ENCODE data around the gene SELPLG.

SELPLG gene

GRCh38 chr12:108643941-108644810 lies 10.5 kb upstream of the SELPLG start:
- no peak overlapping the region for H3K4me3 ChIP-seq
- H3K9ac ChIP-seq (ENCODE audit: insufficient read length): no peak overlapping the region
- peaks cover 20% of the 10 kb centered on the region for H3K36me3 ChIP-seq (ENCODE audit: insufficient read depth, low read length)
- DNase-seq (ENCODE audit: low read depth, low spot score): no peak
- TF ChIP-seq FOXP2 (optimal IDR thresholded peaks at IDR 0.05; ENCODE audit: control extremely low read depth, extremely low read length, insufficient read depth) (no peak), POLR2AphosphoS5 (IDR thresholded peaks at IDR 0.05; ENCODE audit: borderline replicate concordance, low read depth, low read length) (no peak), EZH2 (IDR thresholded peaks at IDR 0.05) (no peak)
- peak overlapping the region; percentile 40; the same call in 1 of the 2 replicates for H3K27ac ChIP-seq
- H3K9me3 ChIP-seq (ENCODE audit: low read depth, low read length): no peaks in the 10 kb centered on the region

- Histone ChIP-seq H3K4me3 (0 out of 2 replicates have a peak overlapping the region, but pooled peaks have one; percentile 2), H3K27ac (peak overlapping the region; percentile 40; the same call in 1 of the 2 replicates), H3K9me3 (ENCODE audit: low read depth, low read length) (no peaks in the 10 kb centered on the region), H3K9ac (ENCODE audit: insufficient read length) (no peak overlapping the region), H3K36me3 (ENCODE audit: insufficient read depth, low read length) (peaks cover 10% of the 10 kb centered on the region)
- DNase-seq (ENCODE audit: low read depth, low spot score): no peak
- no peak for TF ChIP-seq FOXP2 (optimal IDR thresholded peaks at IDR 0.05; ENCODE audit: control extremely low read depth, extremely low read length, insufficient read depth)
- TF ChIP-seq POLR2AphosphoS5 (IDR thresholded peaks at IDR 0.05; ENCODE audit: borderline replicate concordance, low read depth, low read length): no peak
- no peak for TF ChIP-seq EZH2 (IDR thresholded peaks at IDR 0.05)
These were observed 9.4 kb upstream of the SELPLG start for GRCh38 chr12:108642899-108643654.

- Histone ChIP-seq H3K36me3 (ENCODE audit: insufficient read depth, low read length) (peaks cover 10% of the 10 kb centered on the region), H3K9me3 (ENCODE audit: low read depth, low read length) (no peaks in the 10 kb centered on the region), H3K27ac (no peak overlapping the region), H3K4me3 (no peak overlapping the region), H3K9ac (ENCODE audit: insufficient read length) (no peak overlapping the region)
- TF ChIP-seq FOXP2 (optimal IDR thresholded peaks at IDR 0.05; ENCODE audit: control extremely low read depth, extremely low read length, insufficient read depth) (no peak), POLR2AphosphoS5 (IDR thresholded peaks at IDR 0.05; ENCODE audit: borderline replicate concordance, low read depth, low read length) (no peak), EZH2 (IDR thresholded peaks at IDR 0.05) (no peak)
- no peak for DNase-seq (ENCODE audit: low read depth, low spot score)
These were observed 8.7 kb upstream of the SELPLG start for GRCh38 chr12:108642269-108642870.

GRCh38 chr12:108641446-108642268 lies 8.0 kb upstream of the SELPLG start:
- no peak overlapping the region for H3K4me3 ChIP-seq
- no peak overlapping the region for H3K9ac ChIP-seq (ENCODE audit: insufficient read length)
- H3K27ac ChIP-seq: no peak overlapping the region
- DNase-seq (ENCODE audit: low read depth, low spot score): no peak
- no peak for TF ChIP-seq POLR2AphosphoS5 (IDR thresholded peaks at IDR 0.05; ENCODE audit: borderline replicate concordance, low read depth, low read length)
- TF ChIP-seq EZH2 (IDR thresholded peaks at IDR 0.05): no peak
- no peak for TF ChIP-seq FOXP2 (optimal IDR thresholded peaks at IDR 0.05; ENCODE audit: control extremely low read depth, extremely low read length, insufficient read depth)
- H3K36me3 ChIP-seq (ENCODE audit: insufficient read depth, low read length): peaks cover 6% of the 10 kb centered on the region
- H3K9me3 ChIP-seq (ENCODE audit: low read depth, low read length): no peaks in the 10 kb centered on the region

GRCh38 chr12:108640802-108641445 lies 7.2 kb upstream of the SELPLG start:
- TF ChIP-seq FOXP2 (optimal IDR thresholded peaks at IDR 0.05; ENCODE audit: control extremely low read depth, extremely low read length, insufficient read depth) (no peak), EZH2 (IDR thresholded peaks at IDR 0.05) (no peak)
- Histone ChIP-seq H3K9me3 (ENCODE audit: low read depth, low read length) (no peaks in the 10 kb centered on the region), H3K9ac (ENCODE audit: insufficient read length) (no peak overlapping the region), H3K27ac (no peak overlapping the region), H3K4me3 (no peak overlapping the region), H3K36me3 (ENCODE audit: insufficient read depth, low read length) (no peaks in the 10 kb centered on the region; the same call in 1 of the 2 replicates)
- DNase-seq (ENCODE audit: low read depth, low spot score): no peak

GRCh38 chr12:108638997-108639822 lies 5.5 kb upstream of the SELPLG start:
- Histone ChIP-seq H3K4me3 (no peak overlapping the region), H3K27ac (no peak overlapping the region)
- no peak for DNase-seq (ENCODE audit: low read depth, low spot score)

More at GRCh38 chr12:108638997-108639822, 5.5 kb upstream of the SELPLG start:
- TF ChIP-seq FOXP2 (optimal IDR thresholded peaks at IDR 0.05; ENCODE audit: control extremely low read depth, extremely low read length, insufficient read depth): no peak
- TF ChIP-seq EZH2 (IDR thresholded peaks at IDR 0.05): no peak
- no peak for TF ChIP-seq POLR2AphosphoS5 (IDR thresholded peaks at IDR 0.05; ENCODE audit: borderline replicate concordance, low read depth, low read length)
- no peaks in the 10 kb centered on the region for H3K36me3 ChIP-seq (ENCODE audit: insufficient read depth, low read length)
- H3K9ac ChIP-seq (ENCODE audit: insufficient read length): no peak overlapping the region
- H3K9me3 ChIP-seq (ENCODE audit: low read depth, low read length): no peaks in the 10 kb centered on the region

Data from SK-N-MC (cell line).